GM12864 (cell line): Measurements from ENCODE around the gene GSC.

Experiments used
- DNase-seq: peaks from one replicate; pipeline ENCODE4 v3.0.0-alpha.2; 2011; ENCODE audit warnings: low read depth
- H3K4me3 ChIP-seq: 2 replicates; pipeline ENCODE4 v1.5.1; 2011; ENCODE audit warnings: mild to moderate bottlenecking, low read depth, low read length, control low read depth
- CTCF ChIP-seq: IDR thresholded peaks from 2 replicates; pipeline ENCODE4 v1.5.1; 2011; ENCODE audit warnings: low read depth, mild to moderate bottlenecking, moderate library complexity, low read length, control low read depth, inconsistent platforms; ENCODE audit errors: missing control alignments

Gene GSC

GRCh38 chr14:94722397-94722796 lies 47.5 kb downstream of the GSC start:
- DNase-seq = no peak
- TF ChIP-seq CTCF = no peak
- no peak overlapping the region for H3K4me3 ChIP-seq
